Measurements from ENCODE around the gene KRTAP19-4. TPM values are rescaled to one million over a fixed set of nuclear protein-coding genes. Genes with fewer than 3 reads are reported as not detected.

KRTAP19-4 gene
- total RNA-seq, 2 donors from 2014 or later, result not detected

GRCh38 chr21:30447056-30447455 lies 49.9 kb downstream of the KRTAP19-4 start:
- Histone ChIP-seq H3K27me3 (replicated peaks; ENCODE audit: insufficient read depth) (no peaks in the 10 kb centered on the region), H3K4me3 (no peak overlapping the region), H3K36me3 (no peaks in the 10 kb centered on the region), H3K4me1 (ENCODE audit: control insufficient read depth in 1 of 2, low read depth in 2 of 2) (no peaks in the 10 kb centered on the region), H3K9me3 (no peaks in the 10 kb centered on the region), H3K27ac (no peak overlapping the region)
- no peak for TF ChIP-seq CTCF (IDR thresholded peaks at IDR 0.05)
- DNase-seq (ENCODE audit: low spot score) (no peak), ATAC-seq (ENCODE audit: insufficient number of reproducible peaks, low FRiP score, low read depth) (no peak)

Other genes starting within 250 kb of the KRTAP19-4 start
- gene KRTAP24-1, start 214.2 kb downstream of the KRTAP19-4 start, total RNA-seq, result not detected
- not detected for gene KRTAP25-1, start 207.7 kb downstream of the KRTAP19-4 start, total RNA-seq
- gene KRTAP26-1, start 176.8 kb downstream of the KRTAP19-4 start, total RNA-seq, result not detected
- gene KRTAP27-1, start 159.5 kb downstream of the KRTAP19-4 start, total RNA-seq, result not detected
- not detected for gene KRTAP23-1, start 148.6 kb downstream of the KRTAP19-4 start, total RNA-seq
- gene KRTAP13-2, start 124.9 kb downstream of the KRTAP19-4 start, total RNA-seq, result not detected
- not detected for gene KRTAP13-1, start 101.1 kb downstream of the KRTAP19-4 start, total RNA-seq
- gene KRTAP13-3, start 71.2 kb downstream of the KRTAP19-4 start, total RNA-seq, result not detected
- gene KRTAP13-4, start 66.9 kb downstream of the KRTAP19-4 start, total RNA-seq, result not detected
- gene KRTAP15-1, start 56.9 kb downstream of the KRTAP19-4 start, total RNA-seq, result not detected
- not detected for gene KRTAP19-1, start 16.8 kb downstream of the KRTAP19-4 start, total RNA-seq
- not detected for gene KRTAP19-2, start 9.7 kb downstream of the KRTAP19-4 start, total RNA-seq
- gene KRTAP19-3, start 5.2 kb downstream of the KRTAP19-4 start, total RNA-seq, result not detected
- gene KRTAP19-5, start 5.0 kb upstream of the KRTAP19-4 start, total RNA-seq, result not detected
- not detected for gene KRTAP19-6, start 44.7 kb upstream of the KRTAP19-4 start, total RNA-seq
- gene KRTAP19-7, start 64.1 kb upstream of the KRTAP19-4 start, total RNA-seq, result not detected
- not detected for gene KRTAP22-2, start 93.2 kb upstream of the KRTAP19-4 start, total RNA-seq
- gene KRTAP6-3, start 95.3 kb upstream of the KRTAP19-4 start, total RNA-seq, result not detected
- not detected for gene KRTAP6-2, start 101.7 kb upstream of the KRTAP19-4 start, total RNA-seq
- not detected for gene KRTAP22-1, start 103.9 kb upstream of the KRTAP19-4 start, total RNA-seq
- not detected for gene KRTAP6-1, start 116.8 kb upstream of the KRTAP19-4 start, total RNA-seq
- gene KRTAP20-1, start 119.3 kb upstream of the KRTAP19-4 start, total RNA-seq, result not detected
- gene KRTAP20-4, start 123.5 kb upstream of the KRTAP19-4 start, total RNA-seq, result not detected
- not detected for gene KRTAP20-2, start 138.0 kb upstream of the KRTAP19-4 start, total RNA-seq
- not detected for gene KRTAP20-3, start 145.7 kb upstream of the KRTAP19-4 start, total RNA-seq
- gene KRTAP21-3, start 221.6 kb upstream of the KRTAP19-4 start, total RNA-seq, result not detected

Data from thoracic aorta (tissue), 2 donors.